ENCODE data around the gene RGS7.

- TF ChIP-seq CTCF (optimal IDR thresholded peaks at IDR 0.05 in 1 of 3, IDR thresholded peaks at IDR 0.05 in 1 of 3, conservative IDR thresholded peaks at IDR 0.05 in 1 of 3; ENCODE audit: extremely low read depth in 1 of 3, insufficient read depth in 2 of 3, low read length in 3 of 3), result no peak
- no peak for TF ChIP-seq EZH2 (IDR thresholded peaks at IDR 0.05; ENCODE audit: low read length)
Observed at GRCh38 chr1:241253471-241253870, 103.5 kb downstream of the RGS7 start.

All from keratinocyte (primary cell).